Endothelial cell of umbilical vein (primary cell): ENCODE measurements around the gene RUNDC1. TPM values are rescaled to one million over a fixed set of nuclear protein-coding genes. Genes with fewer than 3 reads are reported as not detected.

Experiments used
- BruUV-seq: library from RNA; stranded (reverse); fragments of 400-500 nt; replicated peaks from 2 replicates; lab custom pipeline; 2021; lab: Mats Ljungman, UMichigan
- CTCF ChIA-PET: fragments of 300-600, 350-600 bp; sonication (Branson Sonifier 250); formaldehyde crosslinking; loops from one replicate; lab custom pipeline; 2021; ENCODE audit warnings: antibody characterized with exemption, inconsistent platforms; lab: Charles Lee
- POLR2A ChIA-PET: fragments of 300-600, 350-600 bp; sonication (Branson Sonifier 250); formaldehyde crosslinking; loops from one replicate; lab custom pipeline; 2021; ENCODE audit warnings: antibody characterized with exemption, inconsistent platforms; lab: Charles Lee
- DNase-seq: peaks from one replicate; pipeline ENCODE4 v3.0.0-alpha.2; 2011; ENCODE audit warnings: low read depth, low spot score
- FAIRE-seq: peaks from 2 replicates; lab custom pipeline; 2011; peaks lifted over from hg19 to GRCh38; lab: Jason Lieb, UNC
- H2AFZ ChIP-seq: 2 replicates; pipeline ENCODE4 v1.6.0; 2012; ENCODE audit warnings: low read depth, low read length, control low read depth, inconsistent platforms
- H3K27ac ChIP-seq: 2 replicates; pipeline ENCODE4 v1.5.1; 2011; ENCODE audit warnings: low read depth, mild to moderate bottlenecking, control low read depth, low read length, moderate library complexity; ENCODE audit not compliant: insufficient read depth
- H3K27me3 ChIP-seq, 2 experiments: 2 replicates each; pipeline versions ENCODE4 v1.6.0 to v1.6.1; 2011; ENCODE audit warnings: low read length in 2 of 2, mixed read lengths in 1 of 2; ENCODE audit not compliant: control insufficient read depth in 2 of 2, insufficient read depth in 2 of 2
- H3K36me3 ChIP-seq, 2 experiments: 2 replicates in 1 of 2; 3 replicates in 1 of 2; pipeline ENCODE4 v1.5.1; 2011; ENCODE audit warnings: low read length in 2 of 2, mild to moderate bottlenecking in 1 of 2, moderate library complexity in 1 of 2; ENCODE audit not compliant: control insufficient read depth in 2 of 2, insufficient read depth in 2 of 2; ENCODE audit errors: extremely low read depth in 1 of 2
- H3K4me1 ChIP-seq: 3 replicates; pipeline ENCODE4 v1.5.1; 2011; ENCODE audit warnings: mild to moderate bottlenecking, low read length; ENCODE audit not compliant: control insufficient read depth, insufficient read depth; ENCODE audit errors: extremely low read depth
- H3K4me2 ChIP-seq: 2 replicates; pipeline ENCODE4 v1.6.1; 2011; ENCODE audit warnings: low read length, control low read depth, mixed read lengths; ENCODE audit not compliant: insufficient read depth
- H3K4me3 ChIP-seq, 3 experiments: fragments of 200-600 bp in 1 of 3; sonication (generic), shearing (Covaris generic) in 1 of 3; replicated peaks in 1 of 3; 2 replicates each; pipeline ENCODE4 v1.5.1; 2011 to 2016; ENCODE audit warnings: control low read depth in 3 of 3, low read length in 3 of 3, mild to moderate bottlenecking in 2 of 3, inconsistent platforms in 1 of 3, low read depth in 1 of 3, moderate library complexity in 1 of 3; ENCODE audit not compliant: insufficient read depth in 1 of 3
- H3K79me2 ChIP-seq: 2 replicates; pipeline ENCODE4 v1.6.0; 2012; ENCODE audit warnings: low read length, inconsistent platforms; ENCODE audit not compliant: control insufficient read depth, insufficient read depth
- H3K9ac ChIP-seq: replicated peaks from 2 replicates; pipeline ENCODE3; 2011; ENCODE audit warnings: low read length, control low read depth; ENCODE audit not compliant: insufficient read depth; ENCODE audit errors: extremely low read depth
- H3K9me1 ChIP-seq: replicated peaks from 3 replicates; pipeline ENCODE4 v1.6.0; 2011; ENCODE audit warnings: mild to moderate bottlenecking, low read length; ENCODE audit not compliant: control insufficient read depth, insufficient read depth; ENCODE audit errors: extremely low read depth
- H3K9me3 ChIP-seq: replicated peaks from 2 replicates; pipeline ENCODE4 v1.5.1; 2012; ENCODE audit warnings: low read length, inconsistent platforms; ENCODE audit not compliant: control insufficient read depth, insufficient read depth
- H4K20me1 ChIP-seq: replicated peaks from 2 replicates; pipeline ENCODE3; 2011; ENCODE audit warnings: mild to moderate bottlenecking, low read length; ENCODE audit not compliant: control insufficient read depth, insufficient read depth; ENCODE audit errors: extremely low read depth
- EZH2 ChIP-seq: IDR thresholded peaks from 2 replicates; pipeline ENCODE4 v1.6.1; 2012; ENCODE audit warnings: borderline replicate concordance, low read depth, mild to moderate bottlenecking, moderate library complexity, low read length, inconsistent platforms; ENCODE audit not compliant: severe bottlenecking
- FOS ChIP-seq: IDR thresholded peaks from 2 replicates; pipeline ENCODE4 v1.6.1; 2011; ENCODE audit warnings: mild to moderate bottlenecking, low read length, moderate library complexity, borderline replicate concordance; ENCODE audit not compliant: insufficient read depth
- GATA2 ChIP-seq: IDR thresholded peaks from 2 replicates; pipeline ENCODE4 v1.7.0; 2011; ENCODE audit warnings: low read depth, mild to moderate bottlenecking, moderate library complexity, mixed read lengths, low read length; ENCODE audit not compliant: insufficient read length, insufficient read depth
- JUN ChIP-seq: IDR thresholded peaks from 2 replicates; pipeline ENCODE4 v1.6.1; 2011; ENCODE audit warnings: borderline replicate concordance, low read depth; ENCODE audit not compliant: insufficient read length, insufficient read depth
- POLR2A ChIP-seq: IDR thresholded peaks from 2 replicates; pipeline ENCODE4 v1.6.1; 2012; ENCODE audit warnings: low read depth, mild to moderate bottlenecking, control low read depth, low read length
- dilution Hi-C: fragments of 300-500 bp; cut with MboI; formaldehyde crosslinking; loops from one replicate; pipeline ENCODE4 v1.15.0; 2019; ENCODE audit warnings: low sequenced_read_pairs; ENCODE audit not compliant: extremely low pct_ligation_motif_present
- intact Hi-C: fragments of 100-400 bp; cut with micrococcal nuclease; formaldehyde crosslinking; loops from one replicate; pipeline ENCODE4 v1.10.0; 2022
- polyA plus RNA-seq, 4 experiments: library from polyadenylated mRNA; depleted of rRNA in 3 of 4; stranded (reverse) in 3 of 4; unstranded in 1 of 4; fragments of >200 nt; gene quantifications; 2 replicates each; pipeline versions ENCODE4 v1.2.1 to v1.2.3, GENCODE V29; 2011 to 2012; ENCODE audit warnings: missing spikeins in 1 of 4
- total RNA-seq: library from RNA; stranded (reverse); gene quantifications from 2 replicates; pipeline ENCODE4 v1.2.3, GENCODE V29; 2021
- TF ChIP-seq, protein P1 (sequence below), 2 donors: IDR thresholded peaks; 1 replicate in 1 of 2; 2 replicates in 1 of 2; pipeline ENCODE4 v1.5.1; 2011; ENCODE audit warnings: low read length in 2 of 2, mild to moderate bottlenecking in 2 of 2, moderate library complexity in 2 of 2, control low read depth in 1 of 2, inconsistent platforms in 1 of 2, low read depth in 1 of 2; ENCODE audit not compliant: insufficient read depth in 1 of 2; ENCODE audit errors: extremely low read depth in 1 of 2
- TF ChIP-seq, protein P2 (sequence below): IDR thresholded peaks from 2 replicates; pipeline ENCODE4 v1.6.1; 2011; ENCODE audit not compliant: insufficient read depth, insufficient read length

RUNDC1 gene
- total and polyA plus RNA-seq, 2 donors (not counting 3 experiments of a cell fraction or from before 2014, with no cell fraction given), result 9.2 to 12.0 TPM

DNA sequence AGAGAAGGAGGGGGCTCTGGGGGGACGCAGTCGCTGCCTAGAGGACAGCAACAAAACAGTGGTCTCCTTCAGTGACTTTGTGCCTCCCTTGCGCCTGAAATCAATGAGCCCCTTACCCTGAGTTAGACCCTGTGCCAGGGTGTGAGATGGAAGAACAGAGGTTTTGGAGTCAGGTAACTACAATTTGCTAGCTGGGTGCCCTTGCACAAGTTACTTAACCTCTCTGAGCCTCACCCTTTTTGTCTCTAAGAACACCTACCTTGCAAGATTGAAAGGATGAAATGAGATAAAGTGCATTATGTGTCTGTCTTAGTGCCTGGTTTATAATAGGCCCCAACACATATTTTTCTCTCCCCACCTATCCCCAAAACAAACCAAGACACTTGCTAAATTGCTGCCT, 54.5 kb downstream of the RUNDC1 start:
- Histone ChIP-seq H3K36me3 (no peaks in the 10 kb centered on the region), H3K4me1 (no peaks in the 10 kb centered on the region), H3K27ac (no peak overlapping the region), H3K4me3 (no peak overlapping the region), H3K9me3 (no peaks in the 10 kb centered on the region), H3K79me2 (no peaks in the 10 kb centered on the region), H4K20me1 (no peaks in the 10 kb centered on the region), H3K4me2 (no peak overlapping the region), H2AFZ (no peak overlapping the region), H3K9ac (no peak overlapping the region), H3K27me3 (peaks cover 0 to 1% of the 10 kb centered on the region in 2 experiments), H3K9me1 (no peaks in the 10 kb centered on the region)
- dilution Hi-C loops (no loop called here), intact Hi-C loops (no loop called here)
- CTCF ChIA-PET, result no interaction called here
- TF ChIP-seq, protein P1, sequence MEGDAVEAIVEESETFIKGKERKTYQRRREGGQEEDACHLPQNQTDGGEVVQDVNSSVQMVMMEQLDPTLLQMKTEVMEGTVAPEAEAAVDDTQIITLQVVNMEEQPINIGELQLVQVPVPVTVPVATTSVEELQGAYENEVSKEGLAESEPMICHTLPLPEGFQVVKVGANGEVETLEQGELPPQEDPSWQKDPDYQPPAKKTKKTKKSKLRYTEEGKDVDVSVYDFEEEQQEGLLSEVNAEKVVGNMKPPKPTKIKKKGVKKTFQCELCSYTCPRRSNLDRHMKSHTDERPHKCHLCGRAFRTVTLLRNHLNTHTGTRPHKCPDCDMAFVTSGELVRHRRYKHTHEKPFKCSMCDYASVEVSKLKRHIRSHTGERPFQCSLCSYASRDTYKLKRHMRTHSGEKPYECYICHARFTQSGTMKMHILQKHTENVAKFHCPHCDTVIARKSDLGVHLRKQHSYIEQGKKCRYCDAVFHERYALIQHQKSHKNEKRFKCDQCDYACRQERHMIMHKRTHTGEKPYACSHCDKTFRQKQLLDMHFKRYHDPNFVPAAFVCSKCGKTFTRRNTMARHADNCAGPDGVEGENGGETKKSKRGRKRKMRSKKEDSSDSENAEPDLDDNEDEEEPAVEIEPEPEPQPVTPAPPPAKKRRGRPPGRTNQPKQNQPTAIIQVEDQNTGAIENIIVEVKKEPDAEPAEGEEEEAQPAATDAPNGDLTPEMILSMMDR (IDR thresholded peaks at IDR 0.05; ENCODE audit: extremely low read depth in 1 of 2, insufficient read depth in 1 of 2, low read depth in 1 of 2, low read length in 2 of 2), result no peak
- TF ChIP-seq FOS (no peak), GATA2 (no peak), POLR2A (no peak), JUN (no peak), EZH2 (no peak)
- TF ChIP-seq, protein P2, sequence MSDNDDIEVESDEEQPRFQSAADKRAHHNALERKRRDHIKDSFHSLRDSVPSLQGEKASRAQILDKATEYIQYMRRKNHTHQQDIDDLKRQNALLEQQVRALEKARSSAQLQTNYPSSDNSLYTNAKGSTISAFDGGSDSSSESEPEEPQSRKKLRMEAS, result no peak
- BruUV-seq, result no TSS peak
- DNase-seq (no peak), FAIRE-seq (no peak)
- POLR2A ChIA-PET, result no interaction called here
